Neural progenitor cell (in vitro differentiated cells): ENCODE results near the gene TAS2R14.

Source experiments
- CTCF ChIP-seq: fragments of 200-600 bp; sonication (generic); IDR thresholded peaks from 2 replicates; pipeline ENCODE4 v1.5.1; 2017; ENCODE audit warnings: antibody characterized with exemption, mild to moderate bottlenecking
- EZH2 ChIP-seq: fragments of 200-600 bp; sonication (generic); IDR thresholded peaks from 2 replicates; pipeline ENCODE4 v1.6.1; 2017; ENCODE audit warnings: antibody characterized with exemption, mild to moderate bottlenecking, moderate library complexity
- EZH2phosphoT487 ChIP-seq: fragments of 200-600 bp; sonication (generic); IDR thresholded peaks from 2 replicates; pipeline ENCODE4 v1.6.1; 2017; ENCODE audit warnings: antibody characterized with exemption

- TF ChIP-seq EZH2 = no peak
- TF ChIP-seq CTCF = no peak
- TF ChIP-seq EZH2phosphoT487 = no peak
Measured at GRCh38 chr12:10960211-10960610, 21.1 kb upstream of the TAS2R14 start.
